WTC11 (cell line): ENCODE data around the gene IFNA5. TPM values are rescaled to one million over a fixed set of nuclear protein-coding genes. Genes with fewer than 3 reads are reported as not detected.

Experiments
- ATAC-seq: fragments of 200-7000 bp; cut with Tn5 transposase; 2 replicates; pipeline ENCODE4 v1.10.0; 2021; ENCODE audit warnings: mild to moderate bottlenecking, moderate library complexity
- CTCF ChIA-PET: fragments of 300-600 bp; sonication (Branson Sonifier 250); formaldehyde crosslinking; loops from one replicate; lab custom pipeline; 2021; ENCODE audit warnings: antibody characterized with exemption; lab: Charles Lee
- POLR2A ChIA-PET: fragments of 350-600 bp; sonication (Branson Sonifier 250); formaldehyde crosslinking; loops from one replicate; lab custom pipeline; 2021; ENCODE audit warnings: antibody characterized with exemption; lab: Charles Lee
- DNase-seq: peaks from one replicate; pipeline ENCODE4 v3.0.0; 2021; ENCODE audit warnings: low spot score
- H3K27ac Mint-ChIP-seq: 2 replicates; pipeline ENCODE4 v1.8.0; 2021; ENCODE audit warnings: mixed read lengths
- H3K27me3 Mint-ChIP-seq: 2 replicates; pipeline ENCODE4 v1.8.0; 2021; ENCODE audit warnings: low read depth, mild to moderate bottlenecking, moderate library complexity, mixed read lengths
- H3K36me3 Mint-ChIP-seq: 2 replicates; pipeline ENCODE4 v1.8.0; 2021; ENCODE audit warnings: mixed read lengths
- H3K4me1 Mint-ChIP-seq: 2 replicates; pipeline ENCODE4 v1.8.0; 2022; ENCODE audit warnings: mixed read lengths
- H3K4me3 Mint-ChIP-seq: 2 replicates; pipeline ENCODE4 v1.8.0; 2021; ENCODE audit warnings: mild to moderate bottlenecking, moderate library complexity, mixed read lengths
- H3K9me3 Mint-ChIP-seq: 2 replicates; pipeline ENCODE4 v1.8.0; 2021; ENCODE audit warnings: mixed read lengths
- ELF4 ChIP-seq: sonication (generic); formaldehyde crosslinking; IDR thresholded peaks from 2 replicates; pipeline ENCODE4 v1.8.1; 2022; ENCODE audit warnings: low read depth, mild to moderate bottlenecking, moderate library complexity, missing genetic modification reagents
- EMX1 ChIP-seq: fragments of 250-450 bp; sonication (Bioruptor Pico); IDR thresholded peaks from 2 replicates; pipeline ENCODE4 v1.8.0; 2021; ENCODE audit warnings: mild to moderate bottlenecking
- FOXJ3 ChIP-seq: sonication (generic); formaldehyde crosslinking; IDR thresholded peaks from 2 replicates; pipeline ENCODE4 v1.9.0; 2021; ENCODE audit warnings: missing genetic modification reagents, mild to moderate bottlenecking, borderline replicate concordance
- HMGA2 ChIP-seq: fragments of 250-450 bp; sonication (Bioruptor Pico); IDR thresholded peaks from 2 replicates; pipeline ENCODE4 v1.4.0; 2021; ENCODE audit warnings: mild to moderate bottlenecking, moderate library complexity
- JUN ChIP-seq: sonication (generic); formaldehyde crosslinking; IDR thresholded peaks from 2 replicates; pipeline ENCODE4 v1.8.0; 2023; ENCODE audit warnings: mild to moderate bottlenecking, missing genetic modification reagents
- MAX ChIP-seq: sonication (generic); formaldehyde crosslinking; IDR thresholded peaks from 2 replicates; pipeline ENCODE4 v1.8.0; 2022; ENCODE audit warnings: mild to moderate bottlenecking, missing genetic modification reagents
- MXD4 ChIP-seq: fragments of 250-450 bp; sonication (Bioruptor Pico); IDR thresholded peaks from 2 replicates; pipeline ENCODE4 v1.8.0; 2021; ENCODE audit warnings: mild to moderate bottlenecking, moderate library complexity, borderline replicate concordance
- MYBL2 ChIP-seq: sonication (generic); formaldehyde crosslinking; IDR thresholded peaks from 2 replicates; pipeline ENCODE4 v1.8.1; 2023; ENCODE audit warnings: mild to moderate bottlenecking, moderate library complexity, missing genetic modification reagents
- NFYB ChIP-seq: sonication (generic); formaldehyde crosslinking; conservative IDR thresholded peaks from 2 replicates; pipeline ENCODE4 v1.8.0; 2022; ENCODE audit warnings: low read depth, missing genetic modification reagents
- NR3C1 ChIP-seq: sonication (generic); formaldehyde crosslinking; conservative IDR thresholded peaks from 2 replicates; pipeline ENCODE4 v1.8.1; 2023; ENCODE audit warnings: low read depth, mild to moderate bottlenecking, missing genetic modification reagents
- RORB ChIP-seq: fragments of 250-450 bp; sonication (Bioruptor Pico); IDR thresholded peaks from 2 replicates; pipeline ENCODE4 v1.9.0; 2021; ENCODE audit warnings: mild to moderate bottlenecking
- SMAD3 ChIP-seq: sonication (generic); formaldehyde crosslinking; IDR thresholded peaks from 2 replicates; pipeline ENCODE4 v1.8.0; 2022; ENCODE audit warnings: missing genetic modification reagents, mild to moderate bottlenecking, borderline replicate concordance
- ZBTB21 ChIP-seq: sonication (generic); formaldehyde crosslinking; IDR thresholded peaks from 2 replicates; pipeline ENCODE4 v1.8.1; 2023; ENCODE audit warnings: mild to moderate bottlenecking, missing genetic modification reagents, borderline replicate concordance
- ZNF263 ChIP-seq: sonication (generic); formaldehyde crosslinking; IDR thresholded peaks from 2 replicates; pipeline ENCODE4 v1.8.1; 2022; ENCODE audit warnings: low read depth, mild to moderate bottlenecking, moderate library complexity, missing genetic modification reagents
- ZNF317 ChIP-seq: sonication (generic); formaldehyde crosslinking; IDR thresholded peaks from 2 replicates; pipeline ENCODE4 v1.8.1; 2023; ENCODE audit warnings: low read depth, mild to moderate bottlenecking, moderate library complexity, missing genetic modification reagents, borderline replicate concordance
- total RNA-seq: library from RNA; stranded (reverse); gene quantifications from 3 replicates; pipeline ENCODE4 v1.2.3, GENCODE V29; 2021
- TF ChIP-seq, protein P1 (sequence below): sonication (generic); formaldehyde crosslinking; IDR thresholded peaks from 2 replicates; pipeline ENCODE4 v1.8.0; 2022; ENCODE audit warnings: mild to moderate bottlenecking, missing genetic modification reagents
- TF ChIP-seq, protein P2 (sequence below): sonication (generic); formaldehyde crosslinking; IDR thresholded peaks from 2 replicates; pipeline ENCODE4 v1.8.0; 2022; ENCODE audit warnings: missing genetic modification reagents
- TF ChIP-seq, protein P3 (sequence below): sonication (generic); formaldehyde crosslinking; IDR thresholded peaks from 2 replicates; pipeline ENCODE4 v1.8.1; 2022; ENCODE audit warnings: low read depth, mild to moderate bottlenecking, moderate library complexity, missing genetic modification reagents, borderline replicate concordance
- TF ChIP-seq, protein P4 (sequence below): sonication (generic); formaldehyde crosslinking; IDR thresholded peaks from 2 replicates; pipeline ENCODE4 v1.8.1; 2023; ENCODE audit warnings: mild to moderate bottlenecking, missing genetic modification reagents, borderline replicate concordance
- TF ChIP-seq, protein P5 (sequence below): fragments of 200-600 bp; IDR thresholded peaks from 2 replicates; pipeline ENCODE4 v1.8.0; 2022; ENCODE audit warnings: antibody characterized with exemption

Gene IFNA5
- total RNA-seq, 1 experiment from 2014 or later, result not detected

GRCh38 chr9:21314152-21314551 lies 9.0 kb upstream of the IFNA5 start (continued):
- TF ChIP-seq, protein P1, sequence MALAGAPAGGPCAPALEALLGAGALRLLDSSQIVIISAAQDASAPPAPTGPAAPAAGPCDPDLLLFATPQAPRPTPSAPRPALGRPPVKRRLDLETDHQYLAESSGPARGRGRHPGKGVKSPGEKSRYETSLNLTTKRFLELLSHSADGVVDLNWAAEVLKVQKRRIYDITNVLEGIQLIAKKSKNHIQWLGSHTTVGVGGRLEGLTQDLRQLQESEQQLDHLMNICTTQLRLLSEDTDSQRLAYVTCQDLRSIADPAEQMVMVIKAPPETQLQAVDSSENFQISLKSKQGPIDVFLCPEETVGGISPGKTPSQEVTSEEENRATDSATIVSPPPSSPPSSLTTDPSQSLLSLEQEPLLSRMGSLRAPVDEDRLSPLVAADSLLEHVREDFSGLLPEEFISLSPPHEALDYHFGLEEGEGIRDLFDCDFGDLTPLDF, result no peak
- TF ChIP-seq HMGA2 (CRISPR knock-in tag) (no peak), FOXJ3 (CRISPR knock-in tag) (no peak), ELF4 (no peak), NFYB (CRISPR knock-in tag) (no peak), MYBL2 (CRISPR knock-in tag) (no peak), MAX (CRISPR knock-in tag) (no peak)
- TF ChIP-seq, protein P2, sequence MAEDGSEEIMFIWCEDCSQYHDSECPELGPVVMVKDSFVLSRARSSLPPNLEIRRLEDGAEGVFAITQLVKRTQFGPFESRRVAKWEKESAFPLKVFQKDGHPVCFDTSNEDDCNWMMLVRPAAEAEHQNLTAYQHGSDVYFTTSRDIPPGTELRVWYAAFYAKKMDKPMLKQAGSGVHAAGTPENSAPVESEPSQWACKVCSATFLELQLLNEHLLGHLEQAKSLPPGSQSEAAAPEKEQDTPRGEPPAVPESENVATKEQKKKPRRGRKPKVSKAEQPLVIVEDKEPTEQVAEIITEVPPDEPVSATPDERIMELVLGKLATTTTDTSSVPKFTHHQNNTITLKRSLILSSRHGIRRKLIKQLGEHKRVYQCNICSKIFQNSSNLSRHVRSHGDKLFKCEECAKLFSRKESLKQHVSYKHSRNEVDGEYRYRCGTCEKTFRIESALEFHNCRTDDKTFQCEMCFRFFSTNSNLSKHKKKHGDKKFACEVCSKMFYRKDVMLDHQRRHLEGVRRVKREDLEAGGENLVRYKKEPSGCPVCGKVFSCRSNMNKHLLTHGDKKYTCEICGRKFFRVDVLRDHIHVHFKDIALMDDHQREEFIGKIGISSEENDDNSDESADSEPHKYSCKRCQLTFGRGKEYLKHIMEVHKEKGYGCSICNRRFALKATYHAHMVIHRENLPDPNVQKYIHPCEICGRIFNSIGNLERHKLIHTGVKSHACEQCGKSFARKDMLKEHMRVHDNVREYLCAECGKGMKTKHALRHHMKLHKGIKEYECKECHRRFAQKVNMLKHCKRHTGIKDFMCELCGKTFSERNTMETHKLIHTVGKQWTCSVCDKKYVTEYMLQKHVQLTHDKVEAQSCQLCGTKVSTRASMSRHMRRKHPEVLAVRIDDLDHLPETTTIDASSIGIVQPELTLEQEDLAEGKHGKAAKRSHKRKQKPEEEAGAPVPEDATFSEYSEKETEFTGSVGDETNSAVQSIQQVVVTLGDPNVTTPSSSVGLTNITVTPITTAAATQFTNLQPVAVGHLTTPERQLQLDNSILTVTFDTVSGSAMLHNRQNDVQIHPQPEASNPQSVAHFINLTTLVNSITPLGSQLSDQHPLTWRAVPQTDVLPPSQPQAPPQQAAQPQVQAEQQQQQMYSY, result no peak

- POLR2A ChIA-PET, result no interaction called here
- Mint-ChIP-seq H3K4me1 (no peaks in the 10 kb centered on the region), H3K4me3 (no peak overlapping the region), H3K9me3 (peaks cover 17% of the 10 kb centered on the region), H3K36me3 (peaks cover 11% of the 10 kb centered on the region), H3K27ac (no peak overlapping the region), H3K27me3 (peaks cover 15% of the 10 kb centered on the region)
- DNase-seq (no peak), ATAC-seq (no peak)
- CTCF ChIA-PET, result interaction anchor here (0.7 to 2.1 kb wide), 3 partner anchors 14 to 144 kb away, joined by 3 to 8 read pairs (median 4); no protein-coding TSS in a partner anchor
- TF ChIP-seq JUN (no peak), NR3C1 (CRISPR knock-in tag) (no peak), SMAD3 (no peak), ZNF263 (CRISPR knock-in tag) (no peak), ZNF317 (CRISPR knock-in tag) (no peak), RORB (no peak), ZBTB21 (no peak), MXD4 (CRISPR knock-in tag) (no peak), EMX1 (CRISPR knock-in tag) (no peak)
- TF ChIP-seq, protein P1, result no peak
- TF ChIP-seq, protein P3, sequence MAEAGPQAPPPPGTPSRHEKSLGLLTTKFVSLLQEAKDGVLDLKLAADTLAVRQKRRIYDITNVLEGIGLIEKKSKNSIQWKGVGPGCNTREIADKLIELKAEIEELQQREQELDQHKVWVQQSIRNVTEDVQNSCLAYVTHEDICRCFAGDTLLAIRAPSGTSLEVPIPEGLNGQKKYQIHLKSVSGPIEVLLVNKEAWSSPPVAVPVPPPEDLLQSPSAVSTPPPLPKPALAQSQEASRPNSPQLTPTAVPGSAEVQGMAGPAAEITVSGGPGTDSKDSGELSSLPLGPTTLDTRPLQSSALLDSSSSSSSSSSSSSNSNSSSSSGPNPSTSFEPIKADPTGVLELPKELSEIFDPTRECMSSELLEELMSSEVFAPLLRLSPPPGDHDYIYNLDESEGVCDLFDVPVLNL (CRISPR knock-in tag), result no peak
- TF ChIP-seq, protein P4, sequence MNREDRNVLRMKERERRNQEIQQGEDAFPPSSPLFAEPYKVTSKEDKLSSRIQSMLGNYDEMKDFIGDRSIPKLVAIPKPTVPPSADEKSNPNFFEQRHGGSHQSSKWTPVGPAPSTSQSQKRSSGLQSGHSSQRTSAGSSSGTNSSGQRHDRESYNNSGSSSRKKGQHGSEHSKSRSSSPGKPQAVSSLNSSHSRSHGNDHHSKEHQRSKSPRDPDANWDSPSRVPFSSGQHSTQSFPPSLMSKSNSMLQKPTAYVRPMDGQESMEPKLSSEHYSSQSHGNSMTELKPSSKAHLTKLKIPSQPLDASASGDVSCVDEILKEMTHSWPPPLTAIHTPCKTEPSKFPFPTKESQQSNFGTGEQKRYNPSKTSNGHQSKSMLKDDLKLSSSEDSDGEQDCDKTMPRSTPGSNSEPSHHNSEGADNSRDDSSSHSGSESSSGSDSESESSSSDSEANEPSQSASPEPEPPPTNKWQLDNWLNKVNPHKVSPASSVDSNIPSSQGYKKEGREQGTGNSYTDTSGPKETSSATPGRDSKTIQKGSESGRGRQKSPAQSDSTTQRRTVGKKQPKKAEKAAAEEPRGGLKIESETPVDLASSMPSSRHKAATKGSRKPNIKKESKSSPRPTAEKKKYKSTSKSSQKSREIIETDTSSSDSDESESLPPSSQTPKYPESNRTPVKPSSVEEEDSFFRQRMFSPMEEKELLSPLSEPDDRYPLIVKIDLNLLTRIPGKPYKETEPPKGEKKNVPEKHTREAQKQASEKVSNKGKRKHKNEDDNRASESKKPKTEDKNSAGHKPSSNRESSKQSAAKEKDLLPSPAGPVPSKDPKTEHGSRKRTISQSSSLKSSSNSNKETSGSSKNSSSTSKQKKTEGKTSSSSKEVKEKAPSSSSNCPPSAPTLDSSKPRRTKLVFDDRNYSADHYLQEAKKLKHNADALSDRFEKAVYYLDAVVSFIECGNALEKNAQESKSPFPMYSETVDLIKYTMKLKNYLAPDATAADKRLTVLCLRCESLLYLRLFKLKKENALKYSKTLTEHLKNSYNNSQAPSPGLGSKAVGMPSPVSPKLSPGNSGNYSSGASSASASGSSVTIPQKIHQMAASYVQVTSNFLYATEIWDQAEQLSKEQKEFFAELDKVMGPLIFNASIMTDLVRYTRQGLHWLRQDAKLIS (CRISPR knock-in tag), result no peak
- TF ChIP-seq, protein P5, sequence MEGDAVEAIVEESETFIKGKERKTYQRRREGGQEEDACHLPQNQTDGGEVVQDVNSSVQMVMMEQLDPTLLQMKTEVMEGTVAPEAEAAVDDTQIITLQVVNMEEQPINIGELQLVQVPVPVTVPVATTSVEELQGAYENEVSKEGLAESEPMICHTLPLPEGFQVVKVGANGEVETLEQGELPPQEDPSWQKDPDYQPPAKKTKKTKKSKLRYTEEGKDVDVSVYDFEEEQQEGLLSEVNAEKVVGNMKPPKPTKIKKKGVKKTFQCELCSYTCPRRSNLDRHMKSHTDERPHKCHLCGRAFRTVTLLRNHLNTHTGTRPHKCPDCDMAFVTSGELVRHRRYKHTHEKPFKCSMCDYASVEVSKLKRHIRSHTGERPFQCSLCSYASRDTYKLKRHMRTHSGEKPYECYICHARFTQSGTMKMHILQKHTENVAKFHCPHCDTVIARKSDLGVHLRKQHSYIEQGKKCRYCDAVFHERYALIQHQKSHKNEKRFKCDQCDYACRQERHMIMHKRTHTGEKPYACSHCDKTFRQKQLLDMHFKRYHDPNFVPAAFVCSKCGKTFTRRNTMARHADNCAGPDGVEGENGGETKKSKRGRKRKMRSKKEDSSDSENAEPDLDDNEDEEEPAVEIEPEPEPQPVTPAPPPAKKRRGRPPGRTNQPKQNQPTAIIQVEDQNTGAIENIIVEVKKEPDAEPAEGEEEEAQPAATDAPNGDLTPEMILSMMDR, result no peak
Measured at GRCh38 chr9:21311889-21312288, 6.8 kb upstream of the IFNA5 start.
